Heart left ventricle (tissue), 16 donors: ENCODE results near the gene CYP1B1. TPM values are rescaled to one million over a fixed set of nuclear protein-coding genes. Genes with fewer than 3 reads are reported as not detected.

Source experiments
- ATAC-seq, 4 donors: fragments of 200-7000 bp; cut with Tn5 transposase; one replicate each; pipeline ENCODE4 v1.9.1; 2020 to 2022; ENCODE audit warnings: moderate library complexity in 4 of 4, mild to moderate bottlenecking in 3 of 4, moderate number of reproducible peaks in 1 of 4
- DNase-seq, 5 donors: peaks; one replicate each; pipeline ENCODE4 v3.0.0-alpha.2; 2020
- H3K27ac ChIP-seq, 12 donors: fragments of 200-600 bp; sonication (generic) in 4 of 12; one replicate each; pipeline versions ENCODE4 v1.5.0 to v1.8.0; 2016 to 2022; ENCODE audit warnings: mild to moderate bottlenecking in 2 of 12
- H3K27me3 ChIP-seq, 9 donors: fragments of 200-600 bp; sonication (generic) in 2 of 9; one replicate each; pipeline versions ENCODE4 v1.5.1 to v1.8.0; 2016 to 2022; ENCODE audit warnings: mild to moderate bottlenecking in 3 of 9
- H3K36me3 ChIP-seq, 9 donors: fragments of 200-600 bp; sonication (generic) in 2 of 9; one replicate each; pipeline versions ENCODE4 v1.5.0 to v1.8.0; 2018 to 2022; ENCODE audit warnings: mild to moderate bottlenecking in 2 of 9
- H3K4me1 ChIP-seq, 12 donors: fragments of 200-600 bp; sonication (generic) in 4 of 12; one replicate each; pipeline versions ENCODE4 v1.5.0 to v1.8.0; 2016 to 2022; ENCODE audit warnings: mild to moderate bottlenecking in 3 of 12
- H3K4me3 ChIP-seq, 12 donors: fragments of 200-600 bp; sonication (generic) in 4 of 12; one replicate each; pipeline versions ENCODE4 v1.5.0 to v1.8.0; 2017 to 2022; ENCODE audit warnings: mild to moderate bottlenecking in 9 of 12, moderate library complexity in 4 of 12
- H3K9me3 ChIP-seq, 12 donors: fragments of 200-600 bp; sonication (generic) in 4 of 12; one replicate each; pipeline versions ENCODE4 v1.5.0 to v1.8.0; 2016 to 2022; ENCODE audit warnings: mild to moderate bottlenecking in 1 of 12
- CTCF ChIP-seq, 12 donors: fragments of 200-600 bp; sonication (generic) in 4 of 12; IDR thresholded peaks; one replicate each; pipeline versions ENCODE4 v1.5.0 to v1.8.0; 2018 to 2022; ENCODE audit warnings: antibody characterized with exemption in 12 of 12, mild to moderate bottlenecking in 5 of 12
- POLR2A ChIP-seq, 2 donors: fragments of 450-650 bp; IDR thresholded peaks; one replicate each; pipeline ENCODE4 v1.6.1; 2017; ENCODE audit warnings: antibody characterized with exemption in 2 of 2, mild to moderate bottlenecking in 2 of 2, moderate library complexity in 2 of 2
- WGBS, 4 donors: extraction: QIAGEN DNeasy Blood & Tissue Kit in 2 of 4; methylation state at CpG; one replicate each; pipeline versions ENCODE4 v1.1.5 to v1.1.7; 2013 to 2018; 5-methylcytosine and 5-hydroxymethylcytosine counted together
- intact Hi-C, 10 donors: fragments of 100-400 bp; cut with DNase I; formaldehyde crosslinking; loops; one replicate each; pipeline versions ENCODE4 v1.11.1 to v1.14.2; 2022
- polyA plus RNA-seq, 2 donors: library from polyadenylated mRNA; stranded (reverse); fragments of 200-250 nt; gene quantifications; one replicate each; pipeline ENCODE4 v1.2.3, GENCODE V29; 2013
- total RNA-seq, 9 donors: library from RNA; depleted of rRNA in 2 of 9; stranded (reverse); fragments of >200 nt in 2 of 9; fragmentation: NEBNext Ultra II Directional in 3 of 9; extraction: Animal tissue kit (Norgen Biotek cat#: 25700) in 3 of 9; gene quantifications; one replicate each; pipeline versions ENCODE4 v1.1.0 to v1.2.4, GENCODE V29; 2016 to 2023
- donor health status: ischemic (EF 13 %, LVEDD 7.1; RV severe dilation, severe dysfunction).
- donor health status: healthy with polysubstance abuse.
- donor health status: DM: no; HTN: yes; CAD: no.
- donor health status: DM: no; HTN: no; CAD: no.
- donor health status: ischemic (EF 25% LVEDD 6.9; RV normal size, moderate dysfunction).
- donor health status: ischemic (EF 25% LVEDD 5.7; RV mildly dilated, moderate dysfunction).
- donor health status: healthy.
- donor health status: DM: yes; HTN: yes; CAD: no.
- donor health status: ischemic (EF 35%, LVEDD 5.7; RV mildly dilated, moderate dysfunction).
- donor health status: nonischemic (EF 11% LVEDD 7.7; RV severe dilation, severe dysfunction).
- donor health status: DM: yes; HTN: yes; CAD: no.
- donor health status: PGD.
- donor health status: ischemic (EF 29% LVEDD 5.4; RV normal size, mild dysfunction).
- donor health status: nonischemic (EF 23%, LVEDD 6.1; RV moderate dilation, normal function).

CYP1B1 gene
- total and polyA plus RNA-seq, 11 donors: 3.9 to 68.8 (median 20.5) TPM

GRCh38 chr2:38037757-38038621 is 38.0 kb downstream of the CYP1B1 start:
- H3K4me3 ChIP-seq: peak overlapping the region in 10 of 12 donors; percentile 10 to 55 (median 41)
- intact Hi-C loops: no loop called here
- DNase-seq: peak in 3 of 5 donors; percentile 28 to 45 (median 43)

GRCh38 chr2:38037325-38037724 is 38.6 kb downstream of the CYP1B1 start:
- Histone ChIP-seq H3K36me3 (no peaks in the 10 kb centered on the region), H3K27me3 (peaks cover 0 to 36% (median 5%) of the 10 kb centered on the region in 9 donors), H3K4me3 (no peak overlapping the region), H3K27ac (peak overlapping the region in 6 of 12 donors; percentile 16 to 67 (median 62)), H3K9me3 (peaks cover 0 to 4% (median 0%) of the 10 kb centered on the region in 12 donors), H3K4me1 (peaks cover 0 to 13% (median 0%) of the 10 kb centered on the region in 12 donors)
- DNase-seq (no peak), ATAC-seq (no peak)
- intact Hi-C loops: no loop called here
- WGBS, 4 donors: 72 to 85% (median 79%) methylated on average over 4 of the region's 4 CpGs
- TF ChIP-seq POLR2A (IDR thresholded peaks at IDR 0.05): no peak
- no peak for TF ChIP-seq CTCF (IDR thresholded peaks at IDR 0.05)

More at GRCh38 chr2:38037757-38038621, 38.0 kb downstream of the CYP1B1 start:
- Histone ChIP-seq H3K27ac (peak overlapping the region in 10 of 12 donors; percentile 10 to 67 (median 50)), H3K27me3 (peaks cover 0 to 36% (median 5%) of the 10 kb centered on the region in 9 donors), H3K9me3 (peaks cover 0 to 7% (median 0%) of the 10 kb centered on the region in 12 donors), H3K36me3 (no peaks in the 10 kb centered on the region), H3K4me1 (peaks cover 0 to 13% (median 0%) of the 10 kb centered on the region in 12 donors)
- whole genome bisulfite sequencing, 4 donors: 17 to 27% (median 17%) methylated on average over 36 to 38 of the region's 38 CpGs
- TF ChIP-seq POLR2A (IDR thresholded peaks at IDR 0.05): no peak
- TF ChIP-seq CTCF (IDR thresholded peaks at IDR 0.05): peak in 10 of 12 donors; percentile 11 to 57 (median 32)
- ATAC-seq: peak; percentile 73 to 93 (median 87)

GRCh38 chr2:38035968-38036367 is 40.0 kb downstream of the CYP1B1 start:
- Histone ChIP-seq H3K27me3 (peaks cover 0 to 36% (median 5%) of the 10 kb centered on the region in 9 donors), H3K36me3 (no peaks in the 10 kb centered on the region), H3K4me3 (no peak overlapping the region), H3K4me1 (peaks cover 0 to 18% (median 0%) of the 10 kb centered on the region in 12 donors), H3K27ac (no peak overlapping the region), H3K9me3 (peaks cover 0 to 4% (median 0%) of the 10 kb centered on the region in 12 donors)
- intact Hi-C loops: no loop called here
- ATAC-seq: no peak
- 73 to 78% (median 76%) methylated on average over 7 of the region's 7 CpGs for WGBS, 4 donors
- no peak for TF ChIP-seq CTCF (IDR thresholded peaks at IDR 0.05)
- TF ChIP-seq POLR2A (IDR thresholded peaks at IDR 0.05): no peak
- no peak for DNase-seq

GRCh38 chr2:38033646-38034045 is 42.3 kb downstream of the CYP1B1 start:
- Histone ChIP-seq H3K27me3 (peaks cover 0 to 31% (median 5%) of the 10 kb centered on the region in 9 donors), H3K4me3 (no peak overlapping the region), H3K4me1 (peaks cover 0 to 27% (median 7%) of the 10 kb centered on the region in 12 donors), H3K27ac (no peak overlapping the region), H3K36me3 (no peaks in the 10 kb centered on the region), H3K9me3 (no peaks in the 10 kb centered on the region)
- no peak for TF ChIP-seq POLR2A (IDR thresholded peaks at IDR 0.05)
- no peak for TF ChIP-seq CTCF (IDR thresholded peaks at IDR 0.05)
- intact Hi-C loops: no loop called here
- no peak for DNase-seq
- ATAC-seq: no peak
- WGBS, 4 donors: 41 to 47% (median 44%) methylated on average over 2 of the region's 2 CpGs
